K562 (cell line): ENCODE data around the gene PHF21B. TPM values are rescaled to one million over a fixed set of nuclear protein-coding genes. Genes with fewer than 3 reads are reported as not detected.

Experiments used
- ATAC-seq: fragments of 200-7000 bp; cut with Tn5 transposase; 3 replicates; pipeline ENCODE4 v1.9.1; 2020; ENCODE audit warnings: moderate library complexity
- BruUV-seq: library from RNA; stranded (reverse); fragments of 400-500 nt; replicated peaks from 2 replicates; lab custom pipeline; 2021; lab: Mats Ljungman, UMichigan
- CTCF ChIA-PET: fragments of 300-600 bp; formaldehyde crosslinking; extraction: SDS; loops from one replicate; lab custom pipeline; 2021; ENCODE audit warnings: low intra/inter-chr PET ratio; lab: Yijun Ruan, JAX
- POLR2A ChIA-PET: fragments of 300-600, 350-650 bp; sonication (Branson Sonifier 250); formaldehyde crosslinking; extraction: SDS; loops from one replicate; lab custom pipeline; 2021; ENCODE audit warnings: antibody characterized with exemption, inconsistent platforms; lab: Yijun Ruan, JAX
- DNase-seq, 4 experiments: peaks; one replicate each; pipeline versions ENCODE4 v3.0.0 to v3.0.0-alpha.2; 2011 to 2018; ENCODE audit warnings: low spot score in 3 of 4, mixed read lengths in 3 of 4; ENCODE audit errors: extremely low read depth in 1 of 4
- FAIRE-seq: peaks from 2 replicates; lab custom pipeline; 2011; peaks lifted over from hg19 to GRCh38; lab: Jason Lieb, UNC
- H2AFZ ChIP-seq: 2 replicates; pipeline ENCODE4 v1.6.0; 2011; ENCODE audit warnings: low read depth, low read length, control low read depth, inconsistent platforms
- H3K27ac ChIP-seq: fragments of 200-600 bp; 3 replicates; pipeline ENCODE4 v1.8.0; 2011; ENCODE audit warnings: low read depth, mild to moderate bottlenecking, control low read depth, inconsistent platforms, low read length, moderate library complexity, mixed read lengths; ENCODE audit errors: extremely low read depth
- H3K27me3 ChIP-seq, 2 experiments: fragments of 300-600 bp in 1 of 2; 2 replicates in 1 of 2; 3 replicates in 1 of 2; pipeline versions ENCODE4 v1.6.0 to v1.8.0; 2011; ENCODE audit warnings: inconsistent platforms in 2 of 2, low read length in 2 of 2, mild to moderate bottlenecking in 1 of 2, mixed read lengths in 1 of 2, moderate library complexity in 1 of 2; ENCODE audit not compliant: control insufficient read depth in 2 of 2, insufficient read depth in 2 of 2
- H3K36me3 ChIP-seq: fragments of 300-600 bp; 3 replicates; pipeline ENCODE4 v1.8.0; 2011; ENCODE audit warnings: mild to moderate bottlenecking, low read length, inconsistent platforms; ENCODE audit not compliant: control insufficient read depth, insufficient read depth
- H3K4me1 ChIP-seq, 2 experiments: fragments of 200-600 bp in 1 of 2; replicated peaks in 1 of 2; 2 replicates in 1 of 2; 3 replicates in 1 of 2; pipeline versions ENCODE4 v1.5.1 to v1.8.0; 2011; ENCODE audit warnings: inconsistent platforms in 2 of 2, low read length in 2 of 2, mild to moderate bottlenecking in 1 of 2, mixed read lengths in 1 of 2, moderate library complexity in 1 of 2; ENCODE audit not compliant: control insufficient read depth in 2 of 2, insufficient read depth in 2 of 2
- H3K4me2 ChIP-seq: 2 replicates; pipeline ENCODE4 v1.6.1; 2011; ENCODE audit warnings: low read length, control low read depth, inconsistent platforms, mixed read lengths; ENCODE audit not compliant: insufficient read depth
- H3K4me3 ChIP-seq: fragments of 200-600 bp; sonication (generic), shearing (Covaris generic); 2 replicates; pipeline ENCODE4 v1.5.1; 2016; ENCODE audit warnings: control low read depth, inconsistent platforms
- H3K79me2 ChIP-seq: fragments of 200-600 bp; 3 replicates; pipeline ENCODE4 v1.8.0; 2011; ENCODE audit warnings: low read length, inconsistent platforms; ENCODE audit not compliant: control insufficient read depth, insufficient read depth
- H3K9ac ChIP-seq, 2 experiments: 2 replicates each; pipeline versions ENCODE4 v1.6.0 to v1.6.1; 2011; ENCODE audit warnings: low read depth in 2 of 2, low read length in 2 of 2, control low read depth in 1 of 2, inconsistent platforms in 1 of 2, mild to moderate bottlenecking in 1 of 2, mixed read lengths in 1 of 2; ENCODE audit not compliant: insufficient read depth in 1 of 2
- H3K9me1 ChIP-seq: one replicate; pipeline ENCODE4 v1.6.0; 2011; ENCODE audit warnings: inconsistent platforms, mild to moderate bottlenecking, low read length, moderate library complexity; ENCODE audit not compliant: control insufficient read depth, insufficient read depth
- H3K9me3 ChIP-seq: replicated peaks from 2 replicates; pipeline ENCODE4 v1.5.1; 2011; ENCODE audit warnings: low read depth, low read length, inconsistent platforms; ENCODE audit not compliant: control insufficient read depth, insufficient read depth
- H4K20me1 ChIP-seq: replicated peaks from 2 replicates; pipeline ENCODE4 v1.6.1; 2011; ENCODE audit warnings: low read length, inconsistent platforms, mixed read lengths; ENCODE audit not compliant: control insufficient read depth, insufficient read depth
- HOXB6 ChIP-seq: fragments of 250-450 bp; sonication (Bioruptor Pico); IDR thresholded peaks from 2 replicates; pipeline ENCODE4 v1.5.1; 2022; ENCODE audit warnings: mild to moderate bottlenecking, borderline replicate concordance
- NR2F6 ChIP-seq: fragments of 450-650 bp; formaldehyde crosslinking; IDR thresholded peaks from 2 replicates; pipeline ENCODE4 v1.4.0; 2020; ENCODE audit warnings: mild to moderate bottlenecking
- PHF8 ChIP-seq: fragments of 200-600 bp; sonication (generic); IDR thresholded peaks from 2 replicates; pipeline ENCODE4 v1.6.1; 2012; ENCODE audit warnings: mixed run types, mild to moderate bottlenecking, inconsistent platforms, low read length, moderate library complexity, borderline replicate concordance
- POLR2AphosphoS5 ChIP-seq: IDR thresholded peaks from 2 replicates; pipeline ENCODE4 v1.6.1; 2011; ENCODE audit warnings: mild to moderate bottlenecking, low read depth, low read length, moderate library complexity; ENCODE audit not compliant: control insufficient read depth, insufficient read depth
- SIN3A ChIP-seq, 2 experiments: fragments of 150-350 bp in 1 of 2; IDR thresholded peaks; 2 replicates each; pipeline ENCODE4 v1.6.1; 2011 to 2016; ENCODE audit warnings: borderline replicate concordance in 2 of 2, low read depth in 2 of 2, low read length in 2 of 2, mild to moderate bottlenecking in 2 of 2, moderate library complexity in 2 of 2; ENCODE audit not compliant: control insufficient read depth in 1 of 2
- THRA ChIP-seq: fragments of 450-650 bp; IDR thresholded peaks from 2 replicates; pipeline ENCODE4 v1.6.1; 2017; ENCODE audit warnings: mild to moderate bottlenecking, moderate library complexity
- ZKSCAN1 ChIP-seq: fragments of 150-350 bp; IDR thresholded peaks from 2 replicates; pipeline ENCODE4 v1.6.1; 2016; ENCODE audit warnings: low read depth, low read length
- ZNF23 ChIP-seq: fragments of 250-450 bp; sonication (Bioruptor Pico); IDR thresholded peaks from 2 replicates; pipeline ENCODE4 v1.4.0; 2020; ENCODE audit warnings: mild to moderate bottlenecking
- ZNF518B ChIP-seq: fragments of 250-450 bp; sonication (Bioruptor Pico); IDR thresholded peaks from 2 replicates; pipeline ENCODE4 v1.5.0; 2021; ENCODE audit warnings: mild to moderate bottlenecking, moderate library complexity
- ZNF551 ChIP-seq: fragments of 250-450 bp; sonication (Bioruptor Pico); IDR thresholded peaks from 2 replicates; pipeline ENCODE4 v1.5.0; 2021; ENCODE audit warnings: mild to moderate bottlenecking, moderate library complexity
- ZNF639 ChIP-seq, 2 experiments: fragments of 200-800 bp in 1 of 2; sonication (Bioruptor generic) in 1 of 2; sonication (generic) in 1 of 2; formaldehyde crosslinking in 1 of 2; IDR thresholded peaks in 1 of 2; conservative IDR thresholded peaks in 1 of 2; 2 replicates each; pipeline versions ENCODE4 v1.5.0 to v1.6.1; 2016 to 2020; ENCODE audit warnings: missing compliant biosample characterization in 1 of 2, missing genetic modification characterization in 1 of 2, missing genetic modification reagents in 1 of 2
- WGBS: fragments of 100-300 bp; shearing (Covaris generic); methylation state at CpG from one replicate; pipeline ENCODE4 v1.1.6; 2016; ENCODE audit warnings: low coverage, mixed read lengths; ENCODE audit not compliant: insufficient coverage; ENCODE audit errors: missing lambda C conversion rate; 5-methylcytosine and 5-hydroxymethylcytosine counted together
- in situ Hi-C: fragments of 300-500 bp; cut with MboI; formaldehyde crosslinking; loops from 4 replicates; pipeline ENCODE4 v1.15.0; 2018; ENCODE audit warnings: inconsistent platforms, mixed read lengths
- intact Hi-C: fragments of 100-400 bp; cut with micrococcal nuclease; formaldehyde crosslinking; loops from 2 replicates; pipeline ENCODE4 v1.14.2; 2022
- polyA plus RNA-seq, 8 experiments: library from polyadenylated mRNA; depleted of rRNA in 4 of 8; stranded (reverse) in 5 of 8; unstranded in 3 of 8; fragments of >200 nt; fragmentation: Nextera tagmentation in 2 of 8; fragmentation: Illumina TruSeq in 1 of 8; extraction: Ambion mirVana in 2 of 8; extraction: Trizol in 1 of 8; gene quantifications; 2 replicates each; pipeline versions ENCODE4 v1.2.1 to v1.2.3, GENCODE V29; 2011 to 2014; ENCODE audit warnings: inconsistent platforms in 1 of 8, missing spikeins in 1 of 8
- total RNA-seq, 7 experiments: library from RNA; depleted of rRNA in 6 of 7; stranded (reverse); fragments of >200 nt in 6 of 7; fragmentation: Illumina TruSeq in 2 of 7; extraction: Trizol in 2 of 7; gene quantifications; 2 replicates each; pipeline versions ENCODE4 v1.2.1 to v1.2.3, GENCODE V29; 2011 to 2021; ENCODE audit warnings: low replicate concordance in 1 of 7

The PHF21B gene
- total and polyA plus RNA-seq, 9 of the 15 experiments (the other 6 are each of a cell fraction or from before 2014, with no cell fraction given): 0.04 TPM; not detected in 8

- Histone ChIP-seq H3K9ac (no peak overlapping the region), H3K9me1 (no peaks in the 10 kb centered on the region), H4K20me1 (no peaks in the 10 kb centered on the region), H3K27ac (no peak overlapping the region), H3K4me3 (no peak overlapping the region), H3K79me2 (no peaks in the 10 kb centered on the region), H3K9me3 (no peaks in the 10 kb centered on the region), H3K36me3 (no peaks in the 10 kb centered on the region), H3K4me1 (no peaks in the 10 kb centered on the region), H2AFZ (no peak overlapping the region), H3K27me3 (peaks cover 0 to 11% of the 10 kb centered on the region in 2 experiments; a peak in 2 of 5 replicates), H3K4me2 (no peak overlapping the region)
- DNase-seq (no peak), ATAC-seq (no peak), FAIRE-seq (no peak)
- POLR2A ChIA-PET: no interaction called here
- WGBS: 0% methylated on average over 8 of the region's 11 CpGs
- in situ Hi-C loops: no loop called here
- BruUV-seq: no TSS peak
- intact Hi-C loops: no loop called here
- TF ChIP-seq POLR2AphosphoS5 (no peak), ZNF518B (CRISPR knock-in tag) (no peak), THRA (no peak), SIN3A (IDR thresholded peaks at IDR 0.05; ENCODE audit: borderline replicate concordance in 2 of 2, control insufficient read depth in 1 of 2, low read depth in 2 of 2, low read length in 2 of 2) (no peak), ZNF551 (CRISPR knock-in tag) (no peak), ZNF23 (no peak), ZKSCAN1 (no peak), ZNF639 (CRISPR knock-in tag; conservative IDR thresholded peaks at IDR 0.05 in 1 of 2, IDR thresholded peaks at IDR 0.05 in 1 of 2) (no peak), NR2F6 (CRISPR knock-in tag) (no peak), HOXB6 (no peak), PHF8 (no peak)
- CTCF ChIA-PET: no interaction called here
Observed at GRCh38 chr22:44862281-44862680, 147.5 kb downstream of the PHF21B start.
